ENCODE results near the gene NOXA1. TPM values are rescaled to one million over a fixed set of nuclear protein-coding genes. Genes with fewer than 3 reads are reported as not detected.

The NOXA1 gene
- total and polyA plus RNA-seq, 3 donors from 2014 or later: 2.5 to 8.0 (median 4.6) TPM

- Histone ChIP-seq H3K4me1 (no peaks in the 10 kb centered on the region), H3K36me3 (ENCODE audit: low read depth, missing control alignments) (no peaks in the 10 kb centered on the region), H3K27ac (no peak overlapping the region), H3K27me3 (no peaks in the 10 kb centered on the region), H3K4me3 (no peak overlapping the region), H3K9me3 (no peaks in the 10 kb centered on the region)
- WGBS, 2 donors: 83 to 89% methylated on average over 2 to 14 of the region's 16 CpGs
- TF ChIP-seq CTCF (IDR thresholded peaks at IDR 0.05) (no peak), POLR2A (IDR thresholded peaks at IDR 0.05) (no peak)
- intact Hi-C loops (cut with DNase I; ENCODE audit: low total_unique reads): no loop called here
- DNase-seq: no peak
These were observed 44.0 kb downstream of the NOXA1 start for GRCh38 chr9:137467161-137467581.

- no peaks in the 10 kb centered on the region for H3K4me1 ChIP-seq
- TF ChIP-seq POLR2A (IDR thresholded peaks at IDR 0.05): no peak
- no peak for TF ChIP-seq CTCF (IDR thresholded peaks at IDR 0.05)
- H3K4me3 ChIP-seq: no peak overlapping the region
- no peak for DNase-seq
- WGBS, 2 donors: 95 to 99% methylated on average over 4 to 7 of the region's 7 CpGs
- no peaks in the 10 kb centered on the region for H3K9me3 ChIP-seq
- H3K36me3 ChIP-seq (ENCODE audit: low read depth, missing control alignments): no peaks in the 10 kb centered on the region
- H3K27me3 ChIP-seq: no peaks in the 10 kb centered on the region
- H3K27ac ChIP-seq: no peak overlapping the region
- intact Hi-C loops (cut with DNase I; ENCODE audit: low total_unique reads): no loop called here
These were observed 44.7 kb downstream of the NOXA1 start for GRCh38 chr9:137467896-137468295.

- Histone ChIP-seq H3K4me1 (no peaks in the 10 kb centered on the region), H3K27me3 (no peaks in the 10 kb centered on the region), H3K27ac (no peak overlapping the region), H3K36me3 (ENCODE audit: low read depth, missing control alignments) (no peaks in the 10 kb centered on the region), H3K9me3 (no peaks in the 10 kb centered on the region), H3K4me3 (no peak overlapping the region)
- 72 to 86% methylated on average over 7 of the region's 7 CpGs for WGBS, 2 donors
- intact Hi-C loops (cut with DNase I; ENCODE audit: low total_unique reads): no loop called here
- DNase-seq: no peak
- TF ChIP-seq CTCF (IDR thresholded peaks at IDR 0.05) (no peak), POLR2A (IDR thresholded peaks at IDR 0.05) (no peak)
These were observed 47.6 kb downstream of the NOXA1 start for GRCh38 chr9:137470785-137471184.

DNA sequence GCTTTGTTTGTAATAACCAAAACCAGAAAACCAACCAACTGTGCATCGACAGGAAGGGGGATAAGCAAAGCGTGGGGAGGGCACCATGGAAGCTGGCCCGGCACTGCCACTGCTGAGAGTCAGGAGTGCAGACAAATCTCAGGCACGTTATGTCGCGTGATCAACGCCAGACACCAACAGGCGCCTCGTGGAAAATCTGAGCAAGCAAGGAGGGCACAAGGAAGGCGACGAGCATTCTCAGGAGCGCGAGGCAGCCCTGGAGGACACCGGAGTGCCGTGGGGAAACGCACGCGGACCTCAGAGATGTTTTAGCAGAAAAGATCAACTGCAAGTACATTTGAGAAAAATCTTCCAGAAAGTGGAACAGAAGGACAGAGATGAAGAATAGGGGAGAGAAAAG lies 51.1 kb downstream of the NOXA1 start:
- TF ChIP-seq POLR2A (IDR thresholded peaks at IDR 0.05) (no peak), CTCF (IDR thresholded peaks at IDR 0.05) (no peak)
- intact Hi-C loops (cut with DNase I; ENCODE audit: low total_unique reads): no loop called here
- H3K4me1 ChIP-seq: no peaks in the 10 kb centered on the region
- H3K9me3 ChIP-seq: no peaks in the 10 kb centered on the region
- no peaks in the 10 kb centered on the region for H3K36me3 ChIP-seq (ENCODE audit: low read depth, missing control alignments)
- H3K27ac ChIP-seq: no peak overlapping the region
- H3K27me3 ChIP-seq: no peaks in the 10 kb centered on the region
- no peak overlapping the region for H3K4me3 ChIP-seq
- 95 to 96% methylated on average over 18 of the region's 18 CpGs for WGBS, 2 donors
- DNase-seq: no peak

DNA sequence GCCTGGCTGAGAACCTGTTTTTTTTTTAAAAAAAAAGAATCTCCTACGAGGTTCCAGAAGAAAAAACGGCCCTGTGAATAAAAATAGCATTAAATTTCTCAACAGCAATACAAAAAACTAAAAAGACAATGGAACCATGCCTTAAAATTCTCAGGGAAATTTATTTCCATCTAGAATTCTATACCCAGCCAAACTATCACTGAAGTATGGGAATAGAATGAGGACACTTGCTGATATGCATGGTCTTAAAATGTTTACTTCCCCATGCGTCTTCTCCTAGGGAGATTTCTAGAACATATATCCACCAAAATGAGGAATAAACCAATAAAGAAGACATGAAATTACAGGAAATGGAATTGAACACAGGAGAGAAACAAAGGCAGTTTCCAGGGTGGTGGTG lies 52.5 kb downstream of the NOXA1 start:
- intact Hi-C loops (cut with DNase I; ENCODE audit: low total_unique reads): no loop called here
- no peaks in the 10 kb centered on the region for H3K36me3 ChIP-seq (ENCODE audit: low read depth, missing control alignments)
- no peak for DNase-seq
- H3K27ac ChIP-seq: no peak overlapping the region
- no peak overlapping the region for H3K4me3 ChIP-seq
- H3K9me3 ChIP-seq: no peaks in the 10 kb centered on the region
- H3K27me3 ChIP-seq: no peaks in the 10 kb centered on the region
- no peak for TF ChIP-seq POLR2A (IDR thresholded peaks at IDR 0.05)
- 88 to 95% methylated on average over 3 of the region's 3 CpGs for WGBS, 2 donors
- peaks cover 6% of the 10 kb centered on the region for H3K4me1 ChIP-seq

All from testis (tissue), 3 donors.